Measurements from ENCODE around the gene SKAP1.
"Not testable (repeated sequence)": the region's sequence is repeated elsewhere in the genome, so short reads cannot be mapped to it uniquely, and the experiment has no call there.

Gene SKAP1

GRCh38 chr17:48445248-48445620, 15.2 kb upstream of the SKAP1 start:
- DNase-seq: no peak

GRCh38 chr17:48444516-48445247, 14.7 kb upstream of the SKAP1 start:
- DNase-seq: no peak

DNA sequence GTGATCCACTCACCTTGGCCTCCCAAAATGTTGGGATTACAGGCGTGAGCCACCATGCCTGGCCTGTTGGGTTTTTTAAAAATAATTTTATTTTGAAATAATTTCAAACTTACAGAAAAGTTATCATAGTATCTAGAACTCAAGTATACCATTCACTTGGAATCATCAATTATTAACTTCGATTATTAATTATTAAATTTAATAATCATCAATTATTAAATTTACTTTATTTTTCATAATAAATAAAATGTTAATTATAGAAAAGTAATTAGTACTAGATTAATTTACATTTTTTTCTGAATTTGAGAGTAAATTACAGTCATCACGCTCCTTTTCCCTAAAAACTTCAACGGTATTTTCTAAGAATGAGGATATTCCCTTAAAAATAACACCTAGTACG, 13.7 kb upstream of the SKAP1 start:
- no peak for DNase-seq

DNA sequence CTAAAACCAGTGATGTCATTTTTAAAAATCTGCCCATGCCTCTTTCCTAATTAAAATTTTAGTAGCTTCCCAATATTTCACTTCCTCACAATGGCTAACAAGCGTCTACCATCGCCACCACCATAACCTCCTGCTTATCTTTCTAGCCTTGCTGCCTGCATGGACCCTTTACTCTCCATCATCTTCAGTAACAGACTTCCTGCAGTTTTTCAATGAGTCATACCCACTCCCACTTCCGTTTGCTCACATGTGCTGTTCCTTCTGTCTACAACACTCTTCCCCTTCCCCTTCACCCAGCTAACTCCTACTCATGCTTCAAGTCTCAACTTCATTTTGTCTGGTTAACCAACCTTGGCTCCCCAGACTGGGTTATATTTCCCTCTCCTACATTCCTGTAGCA, 12.8 kb upstream of the SKAP1 start:
- no peak for DNase-seq

DNA sequence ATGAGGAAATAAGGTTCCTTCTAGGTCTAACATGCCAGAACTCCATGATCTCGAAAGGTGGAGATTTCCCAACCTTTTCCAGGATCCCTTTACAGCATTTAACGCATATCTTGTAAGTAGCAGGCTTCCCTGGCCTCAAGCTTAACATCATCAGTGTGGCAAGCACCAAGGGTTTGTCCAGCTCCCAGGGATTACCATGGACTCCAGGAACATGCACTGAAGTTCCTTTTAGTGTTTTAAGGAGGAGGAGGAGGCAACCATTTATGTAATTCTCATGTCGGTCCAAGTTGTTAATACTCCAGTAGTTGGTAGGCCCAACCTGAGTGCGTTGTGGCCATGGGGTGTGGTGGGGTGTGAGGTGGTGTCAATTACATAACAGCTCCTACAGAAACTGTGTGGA, 11.8 kb upstream of the SKAP1 start:
- no peak for DNase-seq

- no peak for DNase-seq
Measured at GRCh38 chr17:48441231-48441711, 11.3 kb upstream of the SKAP1 start.

- no peak for DNase-seq
Measured at GRCh38 chr17:48440669-48441068, 10.7 kb upstream of the SKAP1 start.

DNA sequence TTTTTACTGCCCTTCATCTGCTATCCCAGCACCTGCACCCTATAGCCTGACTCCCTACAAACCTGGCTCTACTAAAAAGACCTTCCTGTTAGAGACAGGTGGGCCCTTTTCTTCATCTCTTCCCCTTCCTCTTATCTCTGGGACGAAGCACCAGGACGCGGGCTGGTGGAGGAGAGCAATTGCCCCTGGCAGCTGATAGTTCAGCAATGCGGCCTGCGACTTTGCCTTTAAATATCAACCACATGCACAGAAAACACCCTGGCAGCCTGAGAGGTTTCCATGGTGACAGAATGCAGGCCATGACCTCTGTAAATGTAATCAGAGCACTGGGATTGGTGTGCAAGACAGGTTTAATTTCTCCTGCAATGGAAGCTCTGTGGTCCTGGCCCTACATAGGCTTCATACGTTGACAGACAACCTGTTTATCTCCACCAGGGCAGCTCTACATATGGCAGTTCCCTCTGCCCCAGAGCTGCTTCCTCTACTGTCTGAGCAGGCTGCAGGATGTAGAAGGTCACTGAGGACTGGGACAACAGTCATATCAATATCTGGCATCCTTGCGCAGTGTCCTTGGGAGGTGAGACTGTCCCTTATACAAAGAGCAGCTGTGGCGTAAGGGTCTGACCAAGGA, 10.0 kb upstream of the SKAP1 start:
- DNase-seq: no peak

- DNase-seq: no peak
Measured at GRCh38 chr17:48439110-48439850, 9.3 kb upstream of the SKAP1 start.

DNA sequence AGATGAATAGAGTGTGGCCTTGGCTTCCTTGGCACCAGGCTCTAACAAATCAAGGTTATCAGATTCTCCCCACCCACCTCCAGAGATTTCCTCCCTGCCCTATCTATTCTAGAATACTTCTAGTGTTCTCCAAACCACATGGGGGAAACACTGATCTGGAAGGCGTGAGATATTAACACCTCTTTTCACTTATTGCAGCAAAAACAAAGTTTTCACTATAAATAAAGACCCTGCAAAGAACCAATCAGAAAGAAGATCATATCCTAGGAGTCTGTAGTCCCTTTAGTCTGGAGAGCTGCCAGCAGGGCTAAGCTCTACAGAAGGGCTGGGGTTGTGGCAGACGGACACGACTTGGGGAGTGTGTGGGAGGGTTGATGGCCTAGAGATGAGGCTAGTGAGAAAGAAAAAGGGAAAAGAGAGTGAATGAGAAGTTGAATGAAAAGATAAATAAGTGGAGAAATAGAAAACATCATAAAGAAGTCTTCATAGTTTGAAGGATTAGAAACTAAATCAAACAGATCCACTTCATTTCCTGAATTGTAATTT, 8.6 kb upstream of the SKAP1 start:
- no peak for DNase-seq

DNA sequence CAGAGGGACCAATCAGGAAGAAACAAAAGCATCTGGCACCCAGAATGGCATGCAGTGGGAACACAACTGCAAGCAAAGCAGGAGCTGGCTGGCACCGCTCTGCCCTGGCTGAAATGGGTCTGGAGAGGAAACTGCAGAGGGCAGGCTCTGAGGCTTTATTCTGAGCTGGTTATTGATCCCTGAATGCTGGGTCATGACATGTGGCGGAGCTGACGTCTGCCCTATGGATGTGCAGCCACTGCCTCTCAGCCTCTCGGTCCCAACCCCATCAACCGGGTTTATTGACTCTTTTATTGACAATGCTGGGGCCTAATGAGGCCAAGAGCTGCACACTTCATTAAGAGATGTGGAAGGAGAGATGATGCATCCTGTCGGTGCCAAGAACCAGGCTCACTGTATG, 3.9 kb upstream of the SKAP1 start:
- no peak for DNase-seq

- no peak for DNase-seq
Measured at GRCh38 chr17:48432820-48433775, 3.1 kb upstream of the SKAP1 start.

DNA sequence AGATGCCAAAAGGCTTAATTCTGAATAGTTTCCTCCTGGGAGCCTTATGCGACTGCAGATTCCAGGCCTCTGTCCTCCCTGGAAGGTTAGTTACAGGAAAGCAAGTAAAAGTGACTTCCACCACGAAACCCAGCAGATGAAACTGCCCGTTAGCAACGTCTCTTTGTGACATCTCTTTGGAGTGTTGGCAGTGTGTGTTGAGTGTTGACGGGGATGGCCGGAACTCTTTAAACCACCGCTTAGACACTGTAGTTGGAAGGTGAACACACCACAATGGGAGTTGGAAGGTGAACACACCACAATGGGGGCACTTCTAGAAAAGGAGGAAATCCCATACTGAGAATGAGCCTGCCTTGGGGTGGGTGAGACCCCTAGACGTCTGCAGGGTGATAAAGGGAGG, 858 bp downstream of the SKAP1 start:
- DNase-seq: no peak

GRCh38 chr17:48427598-48427997, 2.4 kb downstream of the SKAP1 start:
- no peak for DNase-seq

DNA sequence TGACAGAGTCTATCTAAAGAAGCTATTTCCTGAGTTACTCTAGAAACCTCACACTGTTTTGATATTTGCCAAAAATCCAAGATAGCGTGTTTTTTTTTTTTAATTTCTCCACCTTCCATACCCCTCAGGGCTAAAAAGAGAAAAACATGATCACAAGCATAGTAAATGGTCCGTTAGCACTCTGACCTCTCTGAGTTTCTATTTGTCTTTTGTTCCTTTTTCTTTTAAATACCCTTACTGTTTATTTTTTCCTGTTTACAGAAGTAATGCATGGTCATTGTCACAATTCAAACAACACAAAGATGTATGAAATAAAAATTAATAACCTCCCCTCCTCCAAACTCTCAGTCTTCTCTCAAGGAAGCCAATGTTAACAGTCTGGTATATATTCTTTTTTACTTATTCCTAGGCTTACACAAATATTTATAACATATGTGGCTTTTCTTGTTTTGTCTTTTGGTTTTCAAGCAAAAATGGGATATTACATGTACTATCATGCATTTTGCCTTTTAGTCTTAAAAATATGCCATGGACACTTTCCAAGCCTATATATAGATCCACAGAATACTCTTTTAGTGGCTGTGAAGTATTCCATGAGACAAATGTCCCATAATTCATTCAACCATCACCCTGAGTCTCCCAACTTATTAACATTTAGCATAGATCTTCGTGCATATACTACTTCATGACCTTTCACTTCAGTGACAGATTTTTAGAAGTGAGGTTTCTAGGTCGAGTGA, 3.1 kb downstream of the SKAP1 start:
- no peak for DNase-seq

DNA sequence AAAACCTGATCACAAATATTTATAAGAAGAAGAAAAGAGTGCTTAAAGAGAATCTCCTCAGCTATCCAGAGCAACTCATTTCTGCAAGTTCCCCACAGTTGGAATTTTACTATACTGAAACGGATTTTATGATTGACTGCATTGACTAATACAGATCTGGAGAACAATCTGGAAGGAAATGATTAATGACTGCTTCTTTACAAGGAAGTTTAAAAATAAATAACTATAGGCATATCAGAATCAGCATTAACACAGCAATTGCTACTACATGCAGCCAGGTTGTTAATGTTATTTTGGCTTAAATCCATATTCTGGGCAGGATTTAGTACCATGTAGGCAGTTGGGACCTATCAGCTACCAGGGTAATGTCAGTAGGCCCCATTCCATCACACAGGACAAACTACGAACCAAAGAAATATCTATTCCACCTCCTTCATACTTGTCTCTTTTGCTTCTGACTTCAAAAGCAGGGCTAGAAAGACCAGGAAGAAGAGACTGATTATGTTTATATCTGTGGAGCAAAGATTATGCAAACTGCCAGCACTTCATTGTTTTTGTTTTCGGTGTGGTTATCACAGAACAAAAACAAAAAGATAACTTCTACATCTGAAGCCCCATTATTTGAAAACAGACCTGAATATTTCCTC, 3.9 kb downstream of the SKAP1 start:
- no peak for DNase-seq

DNA sequence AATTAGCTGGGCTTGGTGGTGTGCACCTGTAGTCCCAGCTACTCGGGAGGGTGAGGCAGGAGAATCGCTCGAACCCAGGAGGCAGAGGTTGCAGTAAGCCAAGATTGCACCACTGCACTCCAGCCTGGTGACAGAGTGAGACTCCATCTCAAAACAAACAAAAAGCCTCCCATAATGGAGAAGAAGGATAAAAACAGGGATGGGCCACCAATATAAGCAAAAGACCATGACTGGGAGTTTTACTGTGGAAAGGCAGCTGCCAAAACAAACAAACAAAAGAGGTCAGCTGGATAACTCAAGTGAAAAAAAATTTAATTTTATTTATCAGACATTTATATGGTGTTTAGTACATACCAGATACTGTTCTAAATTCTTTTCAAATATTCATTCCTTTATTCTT, 8.0 kb downstream of the SKAP1 start:
- not testable (repeated sequence) for DNase-seq

DNA sequence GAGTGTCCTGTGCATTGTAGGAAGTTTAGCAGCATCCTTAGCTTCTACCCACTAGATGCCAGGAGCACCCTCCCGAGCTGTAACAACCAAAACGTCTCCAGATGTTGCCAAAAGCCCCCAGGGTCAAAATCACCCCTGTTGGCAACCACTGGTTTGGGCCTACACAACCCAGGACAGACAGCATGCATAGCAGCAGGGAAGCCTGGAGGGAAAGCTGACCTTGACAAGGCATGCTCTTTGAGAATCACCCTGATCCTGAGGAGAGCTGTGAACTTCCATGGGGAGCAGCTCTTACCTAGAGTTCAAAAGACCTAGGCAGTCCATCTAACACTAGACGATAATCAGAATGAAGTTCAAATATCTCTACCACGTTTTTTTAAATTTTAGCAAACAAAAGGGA, 9.2 kb downstream of the SKAP1 start:
- DNase-seq: no peak

DNA sequence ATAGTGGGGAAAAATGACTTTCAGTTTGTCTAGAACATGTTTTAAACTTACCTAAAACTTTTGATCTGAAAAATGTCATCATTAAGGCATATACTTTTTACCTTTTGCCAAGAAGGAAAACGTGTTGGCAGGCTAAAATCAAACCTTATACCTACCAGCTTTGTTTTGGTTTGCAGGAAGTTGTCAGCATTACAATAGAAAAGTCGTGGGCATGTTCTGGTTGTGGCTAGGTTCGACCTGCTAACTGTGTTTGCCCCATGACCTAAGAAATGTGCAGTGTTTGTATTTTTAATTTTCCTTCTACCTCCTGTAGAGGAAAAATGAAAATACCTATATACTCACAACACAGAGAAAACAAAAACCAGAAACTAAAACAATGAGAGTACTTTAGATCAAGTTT, 13.0 kb downstream of the SKAP1 start:
- no peak for DNase-seq

DNA sequence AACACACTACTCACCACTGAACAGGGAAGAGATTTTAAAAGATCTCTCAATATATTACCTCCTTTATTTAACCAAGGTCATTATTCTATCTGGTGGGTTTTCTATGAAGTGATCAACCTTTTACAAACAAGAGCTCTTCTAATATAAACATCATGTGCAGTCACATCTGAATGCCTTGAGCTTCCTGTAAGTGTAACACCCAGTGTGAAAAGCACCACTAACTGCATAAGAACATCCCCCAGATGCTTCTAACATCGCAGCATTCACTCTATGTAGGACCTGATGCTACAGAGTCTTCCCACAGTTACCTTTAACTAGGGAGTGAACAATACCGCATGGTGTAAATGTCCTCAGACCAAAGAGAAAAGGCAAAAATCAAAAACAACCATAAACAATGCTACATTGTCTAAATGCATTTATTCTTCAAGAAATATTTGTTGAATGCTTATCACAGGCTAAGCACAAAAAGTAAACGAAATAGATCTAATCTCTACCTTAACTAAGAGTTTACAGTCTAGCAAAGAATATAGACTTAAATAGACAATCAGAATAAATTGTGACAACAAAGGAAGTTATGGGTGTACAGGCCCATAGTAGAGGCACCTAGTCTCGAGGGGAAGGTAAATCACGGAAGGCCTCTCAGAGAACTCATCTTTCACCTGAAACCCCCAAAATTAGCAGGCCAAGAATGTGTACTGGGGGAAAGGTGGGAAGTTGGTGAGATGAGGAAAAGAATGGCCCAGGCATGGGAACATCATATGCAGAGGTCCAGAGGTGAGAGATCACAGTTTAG, 16.2 kb downstream of the SKAP1 start:
- DNase-seq: no peak
